ENCODE results near the gene ABCA5.

GRCh38 chr17:69275751-69276150 is 51.2 kb downstream of the ABCA5 start:
- TF ChIP-seq EZH2 (IDR thresholded peaks at IDR 0.05; ENCODE audit: borderline replicate concordance, insufficient read depth, low read length, poor library complexity, severe bottlenecking) (no peak), SMC3 (conservative IDR thresholded peaks at IDR 0.05; ENCODE audit: poor library complexity) (no peak), POLR2AphosphoS5 (IDR thresholded peaks at IDR 0.05) (no peak), RAD21 (conservative IDR thresholded peaks at IDR 0.05) (no peak), REST (IDR thresholded peaks at IDR 0.05; ENCODE audit: borderline replicate concordance) (no peak)
- TF ChIP-seq, protein P1, sequence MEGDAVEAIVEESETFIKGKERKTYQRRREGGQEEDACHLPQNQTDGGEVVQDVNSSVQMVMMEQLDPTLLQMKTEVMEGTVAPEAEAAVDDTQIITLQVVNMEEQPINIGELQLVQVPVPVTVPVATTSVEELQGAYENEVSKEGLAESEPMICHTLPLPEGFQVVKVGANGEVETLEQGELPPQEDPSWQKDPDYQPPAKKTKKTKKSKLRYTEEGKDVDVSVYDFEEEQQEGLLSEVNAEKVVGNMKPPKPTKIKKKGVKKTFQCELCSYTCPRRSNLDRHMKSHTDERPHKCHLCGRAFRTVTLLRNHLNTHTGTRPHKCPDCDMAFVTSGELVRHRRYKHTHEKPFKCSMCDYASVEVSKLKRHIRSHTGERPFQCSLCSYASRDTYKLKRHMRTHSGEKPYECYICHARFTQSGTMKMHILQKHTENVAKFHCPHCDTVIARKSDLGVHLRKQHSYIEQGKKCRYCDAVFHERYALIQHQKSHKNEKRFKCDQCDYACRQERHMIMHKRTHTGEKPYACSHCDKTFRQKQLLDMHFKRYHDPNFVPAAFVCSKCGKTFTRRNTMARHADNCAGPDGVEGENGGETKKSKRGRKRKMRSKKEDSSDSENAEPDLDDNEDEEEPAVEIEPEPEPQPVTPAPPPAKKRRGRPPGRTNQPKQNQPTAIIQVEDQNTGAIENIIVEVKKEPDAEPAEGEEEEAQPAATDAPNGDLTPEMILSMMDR (IDR thresholded peaks at IDR 0.05; ENCODE audit: poor library complexity, severe bottlenecking), result no peak
